T-helper 1 cell (primary cell): ENCODE data around the gene CDK5RAP2.
"Not testable (repeated sequence)": the region's sequence is repeated elsewhere in the genome, so short reads cannot be mapped to it uniquely, and the experiment has no call there.

Experiments
- DNase-seq, 5 donors: peaks; one replicate each; pipeline ENCODE4 v3.0.0-alpha.2; 2012 to 2020

CDK5RAP2 gene

DNA sequence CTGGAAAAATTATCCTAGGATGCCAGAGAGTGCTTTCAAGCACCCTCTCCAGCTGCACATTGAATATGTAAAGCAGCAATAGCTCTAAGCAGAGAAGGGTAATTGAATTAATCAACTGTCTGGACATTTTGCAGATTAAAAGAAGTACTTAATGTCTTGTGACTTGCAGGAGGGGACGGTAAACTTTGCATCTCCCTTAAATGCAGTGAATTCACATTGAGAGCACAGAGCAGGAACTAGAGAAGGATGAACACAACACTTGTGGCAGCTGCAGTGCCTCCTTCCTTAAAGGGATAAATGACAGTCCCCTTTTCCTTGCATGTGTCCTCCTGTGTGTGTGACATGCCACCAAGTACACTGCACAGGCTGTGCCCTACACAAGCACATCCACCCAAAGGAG is 7.4 kb upstream of the CDK5RAP2 start:
- DNase-seq: no peak

DNA sequence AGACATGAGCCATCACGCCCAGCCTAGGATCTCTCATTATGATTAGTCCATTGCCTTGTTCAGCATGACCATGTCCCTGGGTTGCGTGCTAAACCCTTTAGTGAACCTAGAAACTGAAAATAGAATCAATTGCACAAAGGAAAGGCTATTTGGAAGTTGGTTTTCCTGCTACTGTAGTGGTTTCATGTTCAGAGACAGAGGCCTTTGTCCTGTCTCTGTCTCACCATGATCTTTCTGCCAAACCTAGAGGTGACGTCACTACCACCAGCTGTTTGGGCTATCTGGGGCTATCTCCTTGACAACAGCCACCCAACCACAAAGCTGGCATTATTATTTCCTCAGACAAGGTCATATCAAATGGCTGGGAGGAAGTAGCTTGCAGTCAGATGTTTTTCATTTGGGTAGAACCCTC is 4.0 kb upstream of the CDK5RAP2 start:
- DNase-seq: peak in 3 of 5 donors; percentile 7 to 57 (median 12)

DNA sequence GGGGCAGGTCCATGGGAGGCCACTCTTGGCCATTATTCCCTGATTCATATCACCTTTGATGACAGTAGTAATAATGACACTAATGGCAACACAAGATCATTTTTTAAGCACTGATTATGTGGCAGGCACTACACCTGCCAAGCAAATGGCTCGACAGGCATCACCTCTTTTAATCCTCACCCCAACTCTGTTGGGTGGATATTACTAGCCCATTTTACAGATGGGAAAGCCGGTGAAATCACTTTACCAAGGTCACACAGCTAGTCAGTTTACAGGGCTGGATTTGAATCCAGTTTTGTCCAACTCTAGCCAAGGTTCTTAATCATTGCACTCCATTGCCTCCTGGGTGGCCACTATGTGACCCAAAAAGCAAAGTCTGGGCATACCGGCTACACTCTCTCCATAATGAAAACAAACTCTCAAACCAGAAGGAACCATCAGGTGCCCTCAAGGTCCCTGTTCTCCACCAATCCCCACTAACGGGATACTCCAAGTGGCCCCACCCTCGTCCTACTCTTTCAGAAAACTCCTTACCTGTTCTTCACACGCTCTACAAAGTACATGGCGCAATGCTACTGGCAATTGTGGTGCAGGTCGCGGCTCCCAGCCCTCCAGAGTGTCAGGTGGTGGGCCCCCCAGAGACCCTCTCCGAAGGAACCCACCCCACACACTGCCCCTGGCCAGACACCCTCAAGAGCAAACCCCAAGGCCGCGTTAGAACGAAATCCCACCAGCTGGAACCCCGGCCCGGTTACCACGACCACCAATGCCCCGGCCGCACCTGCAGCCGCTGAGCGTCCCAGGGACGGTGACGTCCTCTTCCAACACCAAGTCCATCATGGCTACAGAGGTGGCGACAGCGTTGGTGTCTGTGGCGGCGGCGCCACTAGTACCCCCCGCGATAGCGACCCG is 572 bp downstream of the CDK5RAP2 start:
- no peak for DNase-seq

DNA sequence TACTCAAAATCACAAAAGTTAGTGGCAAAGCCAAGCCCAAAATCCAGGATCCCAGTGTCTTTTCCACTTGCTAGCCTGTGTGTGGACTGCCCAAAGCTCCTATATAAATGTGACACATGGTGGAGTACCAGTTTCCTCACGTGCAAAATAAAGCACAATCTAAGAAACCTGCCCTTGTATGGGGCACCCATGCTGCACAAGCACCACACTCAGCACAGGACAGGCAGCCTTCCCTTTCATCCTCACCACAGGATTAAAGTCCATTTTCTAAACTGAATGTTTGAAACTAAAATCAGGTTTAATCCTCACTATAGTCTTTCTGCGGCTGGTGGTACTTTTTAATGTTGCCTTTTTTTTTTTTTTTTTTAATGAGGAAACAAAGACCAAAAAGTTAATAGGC is 5.5 kb downstream of the CDK5RAP2 start:
- no peak for DNase-seq

DNA sequence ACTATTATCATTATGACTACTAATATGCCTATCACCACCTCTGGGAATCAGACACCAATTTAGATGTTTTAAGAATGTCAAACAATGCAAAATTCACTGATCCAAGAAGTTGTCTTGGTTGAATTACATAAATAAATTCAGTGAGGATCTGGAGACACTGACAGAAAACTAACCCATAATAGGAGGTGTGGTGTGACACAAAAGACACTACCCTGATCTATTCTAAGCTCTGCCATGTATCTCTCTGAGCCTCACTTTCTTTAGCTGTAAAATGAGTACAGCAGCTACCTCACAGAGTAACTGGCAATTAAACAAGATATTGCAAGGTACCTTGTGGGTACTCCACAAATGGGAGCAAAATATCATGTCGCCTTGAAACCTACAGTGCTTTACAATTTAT is 7.5 kb downstream of the CDK5RAP2 start:
- DNase-seq: no peak

DNA sequence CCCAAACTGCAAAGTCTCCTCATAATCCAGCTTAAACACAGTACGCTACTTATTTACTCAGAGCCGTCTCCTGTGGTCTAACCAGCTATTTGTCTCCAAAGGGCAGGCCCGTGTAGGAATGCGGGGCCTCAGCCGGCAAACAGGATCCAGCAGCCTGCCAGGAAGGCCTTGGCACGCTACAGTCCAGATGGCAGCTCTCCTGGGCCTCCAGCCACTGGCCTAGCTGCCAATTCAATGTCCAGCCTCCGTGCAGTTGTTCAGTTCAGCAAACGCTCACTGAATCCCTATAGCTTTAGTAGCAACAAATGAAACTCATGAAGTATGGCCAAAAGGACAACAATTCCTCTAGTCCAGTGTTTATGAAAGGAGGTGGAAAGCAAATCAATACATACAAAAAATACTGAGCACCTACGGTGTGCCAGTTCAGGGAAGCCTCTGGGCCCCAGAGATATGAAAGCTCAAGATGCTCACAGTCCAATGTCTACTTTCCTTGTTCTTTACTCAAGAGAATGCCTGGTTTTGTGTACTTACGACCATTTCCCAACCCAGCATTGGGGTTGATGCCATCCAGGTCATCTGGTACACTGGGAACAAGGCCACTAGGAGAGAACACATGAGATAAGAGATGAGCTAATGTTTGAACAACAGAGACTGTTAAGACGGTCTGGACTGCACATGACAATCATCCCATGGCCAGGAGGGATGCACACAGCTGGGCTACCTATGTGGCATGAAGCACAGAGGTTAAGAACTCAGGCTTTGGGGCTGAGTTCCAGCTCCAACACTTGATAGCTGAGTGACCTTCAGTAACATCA is 8.3 kb downstream of the CDK5RAP2 start:
- no peak for DNase-seq

DNA sequence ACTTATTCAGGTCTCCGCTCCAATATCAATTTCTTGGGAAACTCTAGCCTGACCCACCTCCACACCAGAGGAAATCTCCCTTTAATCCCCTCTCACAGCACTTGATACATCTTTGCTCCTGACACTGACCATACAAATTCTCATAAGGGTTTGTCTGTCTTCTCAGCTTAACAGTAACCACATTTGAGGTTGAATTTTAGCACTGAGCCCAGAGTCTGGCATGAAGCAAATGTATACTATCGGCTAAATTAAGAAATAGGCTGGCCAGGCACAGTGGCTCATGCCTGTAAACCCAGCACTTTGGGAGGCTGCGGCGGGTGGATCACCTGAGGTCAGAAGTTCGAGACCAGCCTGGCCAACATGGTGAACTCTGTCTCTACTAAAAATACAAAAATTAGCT is 9.7 kb downstream of the CDK5RAP2 start:
- DNase-seq: no peak

DNA sequence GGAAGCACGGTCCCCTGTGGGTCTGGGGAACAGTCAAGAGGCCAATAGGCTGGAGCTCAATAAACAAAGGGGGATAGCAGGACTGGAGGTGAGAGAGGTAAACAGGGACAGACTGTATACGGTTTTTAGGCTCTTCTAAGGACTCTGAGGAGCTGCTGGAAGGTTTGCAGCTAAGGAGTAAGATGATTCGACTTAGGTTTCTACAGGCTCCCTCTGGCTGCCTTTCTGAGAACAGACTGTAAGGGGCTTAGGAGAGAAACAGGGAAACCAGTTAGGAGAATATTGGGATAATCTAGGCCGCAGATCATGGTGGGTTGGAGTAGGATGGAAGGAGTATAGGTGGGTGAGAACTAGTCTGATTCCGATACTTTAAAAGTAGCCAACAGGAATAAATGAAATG is 10.4 kb downstream of the CDK5RAP2 start:
- DNase-seq: no peak

DNA sequence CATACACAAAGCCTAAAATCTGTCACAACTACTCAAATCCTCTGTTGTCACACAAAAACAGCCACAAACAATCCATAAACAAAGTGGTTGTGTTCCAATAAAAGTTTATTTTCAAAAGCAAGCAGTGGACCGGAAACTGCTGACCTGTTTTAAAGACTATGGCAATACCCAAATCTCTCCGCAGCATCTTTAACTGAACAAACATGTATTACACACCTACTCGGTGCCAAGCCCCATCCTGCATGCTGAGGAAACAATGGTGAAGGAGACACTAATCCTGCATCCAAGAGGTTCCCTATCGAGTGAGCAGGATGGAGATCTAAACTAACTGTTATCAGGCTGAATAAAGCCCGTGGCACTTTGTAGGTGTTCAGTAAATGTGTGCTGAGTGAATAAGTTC is 11.2 kb downstream of the CDK5RAP2 start:
- no peak for DNase-seq

DNA sequence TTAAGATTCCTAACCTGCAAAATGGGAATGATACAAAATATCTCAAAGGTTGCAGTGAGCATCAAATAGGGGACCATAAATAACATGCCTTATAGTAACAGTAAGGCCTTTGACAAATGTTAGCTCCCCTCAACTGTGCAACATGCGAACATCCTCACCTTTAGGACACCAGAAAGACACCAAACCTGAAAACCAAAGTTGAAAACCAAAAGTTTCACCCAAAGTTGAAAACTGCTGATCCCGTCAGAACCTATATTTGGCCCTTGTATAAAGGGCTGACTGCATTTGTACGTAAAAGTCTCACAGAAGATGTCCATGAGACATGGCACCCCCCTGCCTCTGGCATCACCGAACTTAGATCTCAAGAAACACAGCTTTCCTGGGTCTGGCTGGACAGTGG is 12.1 kb downstream of the CDK5RAP2 start:
- no peak for DNase-seq

DNA sequence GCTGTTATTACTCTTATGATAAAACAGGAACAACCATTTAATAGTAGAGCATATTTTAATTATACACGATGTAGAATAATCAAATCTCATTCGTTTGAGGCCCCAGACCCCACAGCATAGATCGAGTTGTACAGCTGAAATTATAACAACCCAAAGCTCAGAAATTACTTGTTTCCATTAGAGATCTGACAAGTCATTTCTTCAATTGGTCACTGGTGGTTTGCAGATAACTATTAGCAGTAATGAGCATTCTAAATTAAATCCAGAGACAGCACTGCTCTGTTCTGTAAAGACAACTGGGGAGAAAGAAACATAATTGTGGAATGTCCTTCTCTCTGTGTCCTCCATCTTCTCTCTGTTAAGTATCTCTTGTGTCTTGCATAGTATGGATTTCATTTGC is 12.9 kb downstream of the CDK5RAP2 start:
- no peak for DNase-seq

DNA sequence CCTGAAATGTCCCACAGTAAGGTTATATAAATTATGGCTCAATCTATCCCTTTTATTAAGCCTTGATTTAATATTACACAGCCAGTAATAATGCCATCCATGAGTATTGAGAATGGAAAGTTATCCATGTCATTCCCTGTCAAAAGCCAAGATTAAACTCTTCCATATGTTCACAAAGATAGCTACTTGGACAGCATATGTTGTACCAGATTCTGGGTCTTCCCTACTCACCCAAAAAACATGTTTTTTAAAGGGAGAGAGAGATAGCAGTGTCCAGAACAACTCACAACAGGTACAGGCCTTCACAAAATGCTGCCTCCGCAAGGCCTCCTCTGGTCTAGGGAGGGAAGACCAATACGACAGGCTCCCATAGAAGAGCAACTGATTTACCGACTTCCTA is 15.4 kb downstream of the CDK5RAP2 start:
- DNase-seq: no peak

DNA sequence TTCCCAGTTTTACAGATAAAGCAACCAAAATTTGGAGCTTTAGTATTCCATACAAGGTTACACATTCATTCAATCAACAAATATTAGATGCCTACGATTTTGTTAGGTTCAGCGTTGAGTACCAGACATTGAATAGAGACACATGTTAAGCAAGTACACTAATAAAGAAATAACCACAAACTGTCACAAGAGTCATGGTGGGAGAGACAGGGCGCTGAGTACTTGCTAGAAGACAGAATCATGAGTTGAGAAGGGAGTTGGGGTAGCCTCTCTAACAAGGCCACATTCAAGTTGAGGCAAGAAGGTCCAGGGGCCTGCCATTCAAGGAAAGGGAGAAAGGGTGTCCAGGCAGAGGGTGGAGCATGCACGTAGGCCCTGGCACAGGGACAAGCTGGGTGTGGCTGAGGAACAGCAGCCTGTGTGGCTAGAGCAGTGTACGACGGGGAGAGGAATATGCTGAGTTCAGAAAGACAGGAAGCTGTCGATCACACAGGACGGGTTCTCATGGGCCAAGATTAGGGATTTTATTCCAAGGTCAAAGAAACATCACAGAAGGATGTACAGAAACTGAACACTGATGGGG is 17.0 kb downstream of the CDK5RAP2 start:
- DNase-seq: no peak

DNA sequence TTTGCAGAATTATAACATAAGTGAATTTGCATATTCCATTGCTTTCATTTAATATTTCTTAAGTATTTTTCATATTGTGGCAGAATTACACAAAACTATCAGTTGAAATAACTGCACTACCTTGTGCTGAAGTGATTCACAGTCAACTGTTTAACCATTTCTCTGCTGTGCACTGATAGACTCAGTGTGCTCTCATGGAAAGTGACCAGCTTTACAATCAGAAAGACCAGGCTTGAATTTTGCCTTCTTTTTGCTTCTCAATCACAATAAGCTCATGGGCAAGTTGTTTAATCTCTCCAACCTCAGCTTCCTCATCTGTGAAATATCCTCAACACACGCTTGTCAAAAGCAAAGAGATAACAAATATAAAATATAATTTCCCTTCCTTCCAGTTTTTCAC is 18.3 kb downstream of the CDK5RAP2 start:
- DNase-seq: no peak

DNA sequence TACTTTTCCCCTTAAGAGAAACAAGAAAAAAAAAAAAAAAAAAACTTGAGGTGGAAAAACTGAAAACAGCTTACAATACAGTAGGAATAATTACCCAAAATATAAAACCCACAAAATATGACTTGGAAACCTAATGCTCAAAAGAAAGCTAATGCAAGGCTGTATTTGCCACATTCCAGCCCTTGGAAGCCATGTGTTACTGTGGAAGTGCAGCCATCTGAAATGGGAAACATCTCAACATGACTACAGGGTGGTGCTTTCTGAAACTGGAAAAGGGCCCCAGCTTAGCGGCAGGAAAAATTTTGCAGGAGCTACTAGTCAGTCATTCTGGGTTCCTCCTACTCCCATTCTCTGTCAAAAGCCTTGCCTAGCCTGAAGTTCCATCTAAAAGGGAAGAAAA is 20.4 kb downstream of the CDK5RAP2 start:
- no peak for DNase-seq

DNA sequence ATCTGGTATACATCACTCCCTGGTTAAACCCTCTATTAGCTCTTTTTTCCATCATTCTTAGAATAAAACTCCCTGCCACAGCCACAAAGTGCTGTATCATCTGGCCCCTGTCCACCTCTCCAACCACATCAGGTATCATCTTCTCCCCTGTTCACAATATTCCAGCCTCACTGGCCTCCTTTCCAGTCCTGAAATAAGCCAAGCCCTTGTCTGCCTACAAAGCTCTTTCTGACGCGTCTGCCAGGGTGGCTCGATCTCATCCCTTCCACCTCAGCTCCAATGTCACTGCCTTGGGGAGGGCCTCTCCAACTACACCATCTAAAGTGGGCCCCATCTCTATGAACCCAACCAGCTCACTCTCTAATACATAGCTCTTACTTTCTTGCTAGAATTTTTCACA is 21.5 kb downstream of the CDK5RAP2 start:
- DNase-seq: no peak

DNA sequence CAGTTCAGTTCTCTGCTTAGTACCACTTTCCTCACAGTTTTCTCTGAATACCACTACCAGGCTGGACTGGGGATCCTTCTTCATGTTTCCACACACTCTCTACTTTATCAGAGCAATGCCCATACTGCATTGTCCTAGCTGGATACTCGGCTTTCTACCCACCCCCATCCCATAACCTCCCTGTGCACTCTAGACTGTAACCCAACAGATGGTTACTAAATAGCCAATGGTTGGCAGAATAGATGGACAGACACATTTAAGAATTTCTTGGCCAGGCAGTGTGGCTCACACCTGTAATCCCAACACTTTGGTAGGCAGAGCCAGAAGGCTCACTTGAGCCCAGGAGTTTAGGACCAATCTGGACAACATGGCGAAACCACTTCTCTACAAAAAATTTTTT is 22.8 kb downstream of the CDK5RAP2 start:
- no peak for DNase-seq

DNA sequence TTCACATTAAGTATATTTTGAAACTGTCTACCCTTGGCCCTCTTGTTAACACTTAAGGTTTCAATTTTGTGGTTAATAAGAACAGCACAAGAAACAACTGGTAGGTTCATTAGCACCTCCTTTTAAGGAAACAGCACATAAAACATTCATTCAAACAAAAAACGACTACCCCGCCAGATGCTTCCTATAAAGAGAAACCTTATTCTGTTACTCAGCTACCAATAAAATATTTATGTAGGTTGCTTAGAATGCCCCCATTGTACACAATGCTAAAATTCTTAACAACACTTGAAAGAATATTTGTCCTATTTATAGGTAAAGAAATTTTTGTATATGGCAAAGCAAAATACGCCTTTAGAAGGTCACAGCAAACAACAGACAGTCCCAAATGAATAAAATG is 23.2 kb downstream of the CDK5RAP2 start:
- no peak for DNase-seq

DNA sequence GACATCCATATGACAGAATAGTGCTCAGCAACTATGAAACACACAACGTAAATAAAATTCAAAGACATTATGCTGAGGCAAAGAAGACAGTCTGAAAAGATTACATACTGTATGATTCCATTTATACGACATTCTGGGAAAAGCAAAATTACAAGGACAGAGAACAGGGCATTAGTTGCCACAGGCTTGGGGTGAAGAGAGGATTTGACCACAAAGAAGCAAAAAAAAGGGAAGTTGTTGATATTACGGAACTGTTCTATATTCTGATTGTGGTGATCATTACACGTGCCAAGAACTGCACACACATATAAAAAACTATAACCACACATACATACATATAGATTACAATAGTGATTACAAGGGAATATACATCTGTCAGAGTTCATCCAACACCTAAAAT is 24.1 kb downstream of the CDK5RAP2 start:
- no peak for DNase-seq

DNA sequence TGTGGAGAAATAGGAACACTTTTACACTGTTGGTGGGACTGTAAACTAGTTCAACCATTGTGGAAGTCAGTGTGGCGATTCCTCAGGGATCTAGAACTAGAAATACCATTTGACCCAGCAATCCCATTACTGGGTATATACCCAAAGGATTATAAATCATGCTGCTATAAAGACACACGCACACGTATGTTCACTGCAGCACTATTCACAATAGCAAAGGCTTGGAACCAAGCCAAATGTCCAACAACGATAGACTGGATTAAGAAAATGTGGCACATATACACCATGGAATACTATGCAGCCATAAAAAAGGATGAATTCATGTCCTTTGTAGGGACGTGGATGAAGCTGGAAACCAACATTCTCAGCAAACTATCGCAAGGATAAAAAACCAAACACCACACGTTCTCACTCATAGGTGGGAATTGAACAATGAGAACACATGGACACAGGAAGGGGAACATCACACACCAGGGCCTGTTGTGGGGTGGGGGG is 27.7 kb downstream of the CDK5RAP2 start:
- not testable (repeated sequence) for DNase-seq

DNA sequence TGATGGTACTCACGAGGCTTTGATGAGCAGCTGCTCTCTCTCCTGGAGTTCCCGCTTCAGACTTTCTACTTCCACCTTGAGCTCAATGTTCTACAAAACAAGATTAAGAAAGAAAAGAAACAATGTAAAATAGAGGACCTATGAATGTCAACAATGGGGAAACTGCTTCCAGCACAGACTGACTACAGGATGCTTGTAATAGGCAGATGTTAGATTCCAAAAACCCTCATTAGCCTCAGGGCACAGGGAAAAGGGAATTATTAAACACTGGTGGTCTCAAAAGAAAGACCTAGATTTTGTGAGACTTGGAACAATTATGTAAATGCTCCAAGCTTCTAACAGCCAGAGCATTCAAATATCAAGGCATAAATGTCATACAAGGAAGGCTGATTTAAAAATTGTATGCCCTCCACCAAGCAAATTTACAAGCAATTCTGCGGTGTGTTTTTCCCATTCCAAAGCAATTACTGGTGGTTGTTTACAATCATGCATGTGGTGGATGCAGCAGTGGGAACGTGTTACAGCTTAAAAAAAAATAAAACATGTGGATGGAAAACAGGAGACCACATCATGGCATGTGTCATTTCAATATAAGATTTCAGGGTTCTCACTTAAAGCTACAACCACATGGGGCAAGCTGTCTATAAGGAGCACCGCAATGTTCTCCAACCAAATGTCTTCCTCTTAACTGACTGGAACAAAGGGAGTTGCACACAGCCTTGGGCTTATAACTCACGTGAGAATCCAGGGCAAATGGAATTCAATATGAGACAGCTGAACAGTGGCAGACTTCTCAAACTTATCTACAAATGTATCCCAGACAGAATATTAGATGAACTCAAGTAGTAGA is 34.0 kb downstream of the CDK5RAP2 start:
- no peak for DNase-seq

DNA sequence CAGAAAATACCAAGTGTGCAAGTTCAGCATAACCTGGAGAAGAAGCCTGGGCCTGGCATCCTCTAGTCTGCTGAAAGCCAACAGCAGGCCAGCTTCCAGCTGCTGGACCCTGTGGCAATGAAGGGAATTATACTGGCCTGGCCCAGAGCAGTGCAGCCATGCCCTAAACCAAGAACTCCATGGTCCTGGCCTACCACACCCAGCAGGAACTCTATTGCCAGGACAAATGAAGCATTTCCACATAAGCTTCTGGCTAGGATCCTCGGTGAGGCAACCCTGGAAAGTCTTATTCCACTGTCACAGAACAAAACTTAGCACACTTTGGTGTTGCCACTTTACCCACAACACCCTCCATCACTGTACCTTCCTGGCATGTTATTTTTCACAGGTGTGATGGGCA is 35.5 kb downstream of the CDK5RAP2 start:
- DNase-seq: no peak
